ENCODE results near the gene RHBDF2. TPM values are rescaled to one million over a fixed set of nuclear protein-coding genes. Genes with fewer than 3 reads are reported as not detected.
A peak's percentile ranks its signal among the peaks of the same experiment; 100 is the strongest.

RHBDF2 gene
- total RNA-seq, 3 donors from 2014 or later (not counting 1 experiment from before 2014, with no cell fraction given), result 194 to 233 (median 202) TPM

DNA sequence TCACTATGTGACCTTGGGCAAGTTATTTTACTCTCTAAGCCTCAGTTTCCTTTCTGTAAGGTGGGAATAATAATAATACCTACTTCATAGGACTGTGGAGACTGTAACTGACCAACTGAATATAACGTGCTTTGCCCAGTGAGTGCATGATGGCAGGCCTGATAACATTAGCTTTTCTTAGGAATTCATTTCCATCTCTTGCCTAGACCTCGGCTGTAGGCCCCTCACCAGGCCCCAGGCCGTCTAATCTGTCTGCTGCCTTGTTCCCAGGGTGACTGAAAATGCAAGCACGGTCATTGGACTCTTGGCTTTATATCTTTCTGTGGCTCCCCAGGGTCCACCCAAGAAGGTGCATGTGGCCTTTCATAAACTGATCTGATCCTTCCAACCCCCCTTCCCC is 41.5 kb downstream of the RHBDF2 start:
- TF ChIP-seq, protein P1, sequence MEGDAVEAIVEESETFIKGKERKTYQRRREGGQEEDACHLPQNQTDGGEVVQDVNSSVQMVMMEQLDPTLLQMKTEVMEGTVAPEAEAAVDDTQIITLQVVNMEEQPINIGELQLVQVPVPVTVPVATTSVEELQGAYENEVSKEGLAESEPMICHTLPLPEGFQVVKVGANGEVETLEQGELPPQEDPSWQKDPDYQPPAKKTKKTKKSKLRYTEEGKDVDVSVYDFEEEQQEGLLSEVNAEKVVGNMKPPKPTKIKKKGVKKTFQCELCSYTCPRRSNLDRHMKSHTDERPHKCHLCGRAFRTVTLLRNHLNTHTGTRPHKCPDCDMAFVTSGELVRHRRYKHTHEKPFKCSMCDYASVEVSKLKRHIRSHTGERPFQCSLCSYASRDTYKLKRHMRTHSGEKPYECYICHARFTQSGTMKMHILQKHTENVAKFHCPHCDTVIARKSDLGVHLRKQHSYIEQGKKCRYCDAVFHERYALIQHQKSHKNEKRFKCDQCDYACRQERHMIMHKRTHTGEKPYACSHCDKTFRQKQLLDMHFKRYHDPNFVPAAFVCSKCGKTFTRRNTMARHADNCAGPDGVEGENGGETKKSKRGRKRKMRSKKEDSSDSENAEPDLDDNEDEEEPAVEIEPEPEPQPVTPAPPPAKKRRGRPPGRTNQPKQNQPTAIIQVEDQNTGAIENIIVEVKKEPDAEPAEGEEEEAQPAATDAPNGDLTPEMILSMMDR (IDR thresholded peaks at IDR 0.05), result no peak
- Histone ChIP-seq H3K27me3 (ENCODE audit: control insufficient read depth, insufficient read depth, low read length) (no peaks in the 10 kb centered on the region), H3K4me3 (ENCODE audit: low read length) (no peak overlapping the region), H3K4me1 (ENCODE audit: control insufficient read depth, insufficient read depth, low read length) (no peaks in the 10 kb centered on the region), H3K9me3 (ENCODE audit: control insufficient read depth, insufficient read depth, low read length) (no peaks in the 10 kb centered on the region), H3K27ac (ENCODE audit: low read length) (no peak overlapping the region), H3K36me3 (ENCODE audit: control insufficient read depth, insufficient read depth, low read length) (no peaks in the 10 kb centered on the region)
- ATAC-seq (no peak), DNase-seq (no peak)
- peaks cover 0 to 5% of the 10 kb centered on the region in 2 donors for H3K27me3 Mint-ChIP-seq (ENCODE audit: low read depth in 2 of 2)
- no peaks in the 10 kb centered on the region for H3K9me3 Mint-ChIP-seq
- no peaks in the 10 kb centered on the region for H3K36me3 Mint-ChIP-seq
- no peak overlapping the region for H3K4me3 Mint-ChIP-seq
- 83% methylated on average over 4 of the region's 4 CpGs for WGBS (ENCODE audit: insufficient coverage)
- H3K27ac Mint-ChIP-seq, result no peak overlapping the region
- no peaks in the 10 kb centered on the region for H3K4me1 Mint-ChIP-seq
- intact Hi-C loops (cut with micrococcal nuclease), result no loop called here

DNA sequence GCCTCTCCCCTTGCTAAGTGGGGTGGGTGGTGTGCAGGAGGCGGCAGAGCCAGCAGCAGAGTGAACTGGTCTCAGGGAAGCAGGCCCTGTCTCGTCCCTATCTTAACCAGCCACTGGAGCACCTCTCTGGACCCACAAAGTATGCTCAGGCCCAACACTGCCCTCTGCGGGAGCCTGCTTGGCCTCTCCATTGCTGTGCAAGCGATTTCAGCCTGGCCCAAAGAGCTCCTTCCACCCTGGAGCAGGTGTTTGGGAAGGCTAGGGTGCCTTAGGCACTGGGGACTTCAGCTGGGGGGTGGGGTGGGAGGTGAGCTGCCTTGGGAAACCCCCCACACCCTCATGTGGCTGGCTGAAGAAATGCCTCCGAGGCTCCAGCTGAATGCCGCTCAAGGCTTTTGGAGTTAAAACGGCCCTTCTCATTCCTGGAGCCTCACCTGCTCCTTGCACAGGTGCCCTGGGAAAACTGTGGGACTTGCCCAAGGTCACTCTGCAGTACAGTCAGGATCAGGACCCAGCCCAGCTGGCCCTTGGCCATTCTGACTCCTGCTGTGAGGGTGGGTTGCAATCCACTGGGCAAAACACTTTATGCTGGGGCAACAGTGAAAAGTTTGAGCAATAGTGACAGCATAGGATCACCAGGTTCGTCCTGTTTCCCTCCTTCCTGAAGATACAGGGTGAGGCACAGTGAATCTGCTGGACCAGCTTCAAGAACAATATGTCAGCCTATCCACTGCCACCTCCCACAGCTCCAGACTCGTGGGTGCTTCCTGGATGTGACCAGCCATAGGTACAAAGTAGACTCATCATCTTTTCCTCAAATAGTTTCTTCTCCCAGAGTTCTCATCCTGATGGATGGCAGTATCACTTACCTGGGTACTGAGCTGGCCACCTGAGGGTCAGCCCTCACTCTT is 42.4 kb downstream of the RHBDF2 start:
- no peak overlapping the region for H3K4me3 ChIP-seq (ENCODE audit: low read length)
- H3K9me3 Mint-ChIP-seq, result no peaks in the 10 kb centered on the region
- no peak for DNase-seq
- peaks cover 0 to 5% of the 10 kb centered on the region in 2 donors for H3K27me3 Mint-ChIP-seq (ENCODE audit: low read depth in 2 of 2)
- no peaks in the 10 kb centered on the region for H3K4me1 ChIP-seq (ENCODE audit: control insufficient read depth, insufficient read depth, low read length)
- ATAC-seq, result peak in 1 of 3 donors; percentile 34
- no peaks in the 10 kb centered on the region for H3K9me3 ChIP-seq (ENCODE audit: control insufficient read depth, insufficient read depth, low read length)
- TF ChIP-seq, protein P1 (IDR thresholded peaks at IDR 0.05), result no peak
- no peak overlapping the region for H3K27ac Mint-ChIP-seq
- H3K36me3 Mint-ChIP-seq, result no peaks in the 10 kb centered on the region
- 61% methylated on average over 9 of the region's 9 CpGs for WGBS (ENCODE audit: insufficient coverage)
- no peak overlapping the region for H3K4me3 Mint-ChIP-seq
- H3K27me3 ChIP-seq (ENCODE audit: control insufficient read depth, insufficient read depth, low read length), result no peaks in the 10 kb centered on the region
- H3K27ac ChIP-seq (ENCODE audit: low read length), result no peak overlapping the region
- intact Hi-C loops (cut with micrococcal nuclease), result no loop called here
- H3K36me3 ChIP-seq (ENCODE audit: control insufficient read depth, insufficient read depth, low read length), result no peaks in the 10 kb centered on the region
- H3K4me1 Mint-ChIP-seq, result no peaks in the 10 kb centered on the region

DNA sequence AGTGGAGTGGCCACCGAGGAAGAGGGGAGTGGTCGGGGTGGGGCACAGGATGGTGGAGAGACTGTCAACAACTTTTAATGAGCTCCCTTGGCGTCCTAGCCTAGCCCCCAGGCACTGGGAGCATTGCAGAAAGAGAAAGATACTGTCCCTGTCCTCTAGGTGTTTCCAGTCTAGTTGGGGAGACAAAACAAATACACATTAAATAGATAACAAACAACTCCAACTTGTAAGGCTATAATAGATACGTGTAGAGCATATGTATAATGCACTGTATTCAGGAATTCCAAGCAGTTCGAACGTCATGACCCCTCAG is 47.8 kb downstream of the RHBDF2 start:
- DNase-seq (no peak), ATAC-seq (no peak)
- Histone ChIP-seq H3K9me3 (ENCODE audit: control insufficient read depth, insufficient read depth, low read length) (no peaks in the 10 kb centered on the region), H3K4me1 (ENCODE audit: control insufficient read depth, insufficient read depth, low read length) (peaks cover 19% of the 10 kb centered on the region), H3K27me3 (ENCODE audit: control insufficient read depth, insufficient read depth, low read length) (no peaks in the 10 kb centered on the region), H3K36me3 (ENCODE audit: control insufficient read depth, insufficient read depth, low read length) (no peaks in the 10 kb centered on the region), H3K4me3 (ENCODE audit: low read length) (no peak overlapping the region), H3K27ac (ENCODE audit: low read length) (peak overlapping the region; percentile 39)
- Mint-ChIP-seq H3K4me1 (peaks cover 25 to 29% of the 10 kb centered on the region in 2 donors), H3K4me3 (peak overlapping the region; percentile 85), H3K27ac (peak overlapping the region; percentile 89 to 90), H3K27me3 (ENCODE audit: low read depth in 2 of 2) (no peaks in the 10 kb centered on the region), H3K9me3 (no peaks in the 10 kb centered on the region), H3K36me3 (no peaks in the 10 kb centered on the region)
- TF ChIP-seq, protein P1 (IDR thresholded peaks at IDR 0.05), result no peak
- 48% methylated on average over 5 of the region's 6 CpGs for WGBS (ENCODE audit: insufficient coverage)
- intact Hi-C loops (cut with micrococcal nuclease), result loop anchor here (5.0 kb wide), 1 partner anchor 101 kb away; the partner anchor contains the start of gene PRPSAP1
